ENCODE results near the gene GPR3. TPM values are rescaled to one million over a fixed set of nuclear protein-coding genes. Genes with fewer than 3 reads are reported as not detected.

The GPR3 gene
- total and polyA plus RNA-seq, 4 donors: under 0.01 to 0.30 TPM; not detected in 2

GRCh38 chr1:27435566-27436203 lies 43.3 kb downstream of the GPR3 start:
- no peak for TF ChIP-seq HNF4G (IDR thresholded peaks at IDR 0.05)
- no peak for TF ChIP-seq FOXA2 (IDR thresholded peaks at IDR 0.05)
- TF ChIP-seq EGR1 (IDR thresholded peaks at IDR 0.05; ENCODE audit: low read depth in 2 of 2): no peak
- TF ChIP-seq, protein P1, sequence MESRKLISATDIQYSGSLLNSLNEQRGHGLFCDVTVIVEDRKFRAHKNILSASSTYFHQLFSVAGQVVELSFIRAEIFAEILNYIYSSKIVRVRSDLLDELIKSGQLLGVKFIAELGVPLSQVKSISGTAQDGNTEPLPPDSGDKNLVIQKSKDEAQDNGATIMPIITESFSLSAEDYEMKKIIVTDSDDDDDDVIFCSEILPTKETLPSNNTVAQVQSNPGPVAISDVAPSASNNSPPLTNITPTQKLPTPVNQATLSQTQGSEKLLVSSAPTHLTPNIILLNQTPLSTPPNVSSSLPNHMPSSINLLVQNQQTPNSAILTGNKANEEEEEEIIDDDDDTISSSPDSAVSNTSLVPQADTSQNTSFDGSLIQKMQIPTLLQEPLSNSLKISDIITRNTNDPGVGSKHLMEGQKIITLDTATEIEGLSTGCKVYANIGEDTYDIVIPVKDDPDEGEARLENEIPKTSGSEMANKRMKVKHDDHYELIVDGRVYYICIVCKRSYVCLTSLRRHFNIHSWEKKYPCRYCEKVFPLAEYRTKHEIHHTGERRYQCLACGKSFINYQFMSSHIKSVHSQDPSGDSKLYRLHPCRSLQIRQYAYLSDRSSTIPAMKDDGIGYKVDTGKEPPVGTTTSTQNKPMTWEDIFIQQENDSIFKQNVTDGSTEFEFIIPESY (IDR thresholded peaks at IDR 0.05): no peak
- no peak for TF ChIP-seq HNF4A (conservative IDR thresholded peaks at IDR 0.05)
- no peak for TF ChIP-seq RAD21 (IDR thresholded peaks at IDR 0.05)
- no peak for TF ChIP-seq CTCF (IDR thresholded peaks at IDR 0.05; ENCODE audit: low read depth, low read length, missing input control)
- TF ChIP-seq GABPA (IDR thresholded peaks at IDR 0.05 in 1 of 2, conservative IDR thresholded peaks at IDR 0.05 in 1 of 2): no peak
- no peak for TF ChIP-seq TAF1 (conservative IDR thresholded peaks at IDR 0.05)
- TF ChIP-seq, protein P2, sequence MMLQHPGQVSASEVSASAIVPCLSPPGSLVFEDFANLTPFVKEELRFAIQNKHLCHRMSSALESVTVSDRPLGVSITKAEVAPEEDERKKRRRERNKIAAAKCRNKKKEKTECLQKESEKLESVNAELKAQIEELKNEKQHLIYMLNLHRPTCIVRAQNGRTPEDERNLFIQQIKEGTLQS (IDR thresholded peaks at IDR 0.05): no peak
- TF ChIP-seq FOXA1 (IDR thresholded peaks at IDR 0.05): no peak
- no peak for TF ChIP-seq RXRA (IDR thresholded peaks at IDR 0.05)
- no peak for TF ChIP-seq SP1 (IDR thresholded peaks at IDR 0.05)
- no peak for TF ChIP-seq YY1 (IDR thresholded peaks at IDR 0.05)
- no peak for TF ChIP-seq REST (IDR thresholded peaks at IDR 0.05)
- TF ChIP-seq NR2F2 (IDR thresholded peaks at IDR 0.05): no peak
- TF ChIP-seq, protein P3, sequence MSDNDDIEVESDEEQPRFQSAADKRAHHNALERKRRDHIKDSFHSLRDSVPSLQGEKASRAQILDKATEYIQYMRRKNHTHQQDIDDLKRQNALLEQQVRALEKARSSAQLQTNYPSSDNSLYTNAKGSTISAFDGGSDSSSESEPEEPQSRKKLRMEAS (IDR thresholded peaks at IDR 0.05): no peak
- TF ChIP-seq JUND (IDR thresholded peaks at IDR 0.05): no peak
- no peak for DNase-seq (ENCODE audit: low spot score)
- 73% methylated on average over 2 of the region's 2 CpGs for WGBS
- H3K4me1 ChIP-seq (ENCODE audit: control insufficient read depth in 4 of 4, insufficient read depth in 4 of 4, low read length in 3 of 4): peaks cover 3 to 19% (median 11%) of the 10 kb centered on the region in 4 donors
- no peaks in the 10 kb centered on the region for H3K36me3 ChIP-seq (ENCODE audit: control insufficient read depth in 4 of 4, insufficient read depth in 3 of 4, low read depth in 1 of 4, low read length in 3 of 4)
- H3K9ac ChIP-seq (ENCODE audit: low read depth in 1 of 2, low read length in 2 of 2): no peak overlapping the region
- no peak overlapping the region for H3K27ac ChIP-seq (ENCODE audit: low read depth in 1 of 2, low read length in 2 of 2)
- H3K9me3 ChIP-seq (ENCODE audit: control insufficient read depth in 4 of 4, low read length in 3 of 4): no peaks in the 10 kb centered on the region
- no peak overlapping the region for H3K4me3 ChIP-seq (ENCODE audit: low read depth in 1 of 3, low read length in 3 of 3)
- no peaks in the 10 kb centered on the region for H3K27me3 ChIP-seq (ENCODE audit: control insufficient read depth in 4 of 4, insufficient read depth in 4 of 4, low read length in 3 of 4)
